H1 (cell line): ENCODE data around the gene MEA1. TPM values are rescaled to one million over a fixed set of nuclear protein-coding genes. Genes with fewer than 3 reads are reported as not detected.

Experiments
- CTCF ChIA-PET: fragments of 300-600 bp; sonication (Branson Sonifier 250); formaldehyde crosslinking; loops from one replicate; lab custom pipeline; 2021; ENCODE audit not compliant: partially characterized antibody; lab: Charles Lee
- POLR2A ChIA-PET: fragments of 300-600 bp; sonication (Branson Sonifier 250); formaldehyde crosslinking; loops from one replicate; lab custom pipeline; 2021; ENCODE audit warnings: inconsistent platforms; ENCODE audit not compliant: partially characterized antibody; lab: Charles Lee
- DNase-seq, 2 experiments: peaks; one replicate each; pipeline versions ENCODE4 v3.0.0 to v3.0.0-alpha.2; 2010 to 2022; ENCODE audit warnings: low spot score in 2 of 2, low read depth in 1 of 2, mixed read lengths in 1 of 2
- FAIRE-seq: peaks from 2 replicates; lab custom pipeline; 2011; peaks lifted over from hg19 to GRCh38; lab: Jason Lieb, UNC
- H2AFZ ChIP-seq: 2 replicates; pipeline ENCODE4 v1.8.1; 2012; ENCODE audit warnings: low read length, inconsistent platforms
- H2AK5ac ChIP-seq: 2 replicates; pipeline ENCODE4 v1.6.1; 2013; ENCODE audit warnings: low read depth, low read length
- H2BK120ac ChIP-seq: replicated peaks from 2 replicates; pipeline ENCODE3; 2013; ENCODE audit warnings: low read depth, low read length, inconsistent platforms
- H2BK12ac ChIP-seq: 2 replicates; pipeline ENCODE4 v1.6.1; 2013; ENCODE audit warnings: low read depth, low read length
- H2BK15ac ChIP-seq: 2 replicates; pipeline ENCODE4 v1.6.1; 2013; ENCODE audit warnings: low read length
- H2BK20ac ChIP-seq: 2 replicates; pipeline ENCODE4 v1.6.1; 2013; ENCODE audit warnings: low read length
- H2BK5ac ChIP-seq: 2 replicates; pipeline ENCODE4 v1.6.1; 2013; ENCODE audit warnings: low read depth, low read length
- H3K14ac ChIP-seq: 2 replicates; pipeline ENCODE4 v1.6.1; 2013; ENCODE audit warnings: inconsistent platforms; ENCODE audit not compliant: insufficient read length
- H3K18ac ChIP-seq: 2 replicates; pipeline ENCODE4 v1.6.1; 2013; ENCODE audit warnings: low read length; ENCODE audit errors: extremely low read depth
- H3K23ac ChIP-seq: 2 replicates; pipeline ENCODE4 v1.6.1; 2013; ENCODE audit warnings: inconsistent platforms; ENCODE audit not compliant: insufficient read length
- H3K23me2 ChIP-seq: 2 replicates; pipeline ENCODE4 v1.6.1; 2013; ENCODE audit warnings: low read depth, low read length
- H3K27ac ChIP-seq: 2 replicates; pipeline ENCODE4 v1.6.1; 2011; ENCODE audit warnings: low read depth, low read length, inconsistent platforms
- H3K27me3 ChIP-seq, 4 experiments: replicated peaks in 1 of 4; 1 replicate in 1 of 4; 2 replicates in 3 of 4; pipeline versions ENCODE4 v1.6.1 to v1.8.1; 2011 to 2013; ENCODE audit warnings: low read length in 3 of 4, mild to moderate bottlenecking in 3 of 4, inconsistent platforms in 2 of 4, mixed read lengths in 2 of 4, moderate library complexity in 1 of 4; ENCODE audit not compliant: control insufficient read depth in 3 of 4, insufficient read depth in 3 of 4; ENCODE audit errors: extremely low read depth in 1 of 4
- H3K36me3 ChIP-seq, 4 experiments: 2 replicates each; pipeline versions ENCODE4 v1.6.1 to v1.8.1; 2011 to 2013; ENCODE audit warnings: mild to moderate bottlenecking in 4 of 4, low read length in 3 of 4, moderate library complexity in 2 of 4, control low read depth in 1 of 4, inconsistent platforms in 1 of 4; ENCODE audit not compliant: insufficient read depth in 4 of 4, control insufficient read depth in 2 of 4
- H3K4ac ChIP-seq: replicated peaks from 2 replicates; pipeline ENCODE3; 2013; ENCODE audit warnings: low read length, low read depth, mixed read lengths, inconsistent platforms; ENCODE audit not compliant: insufficient read length
- H3K4me1 ChIP-seq, 4 experiments: replicated peaks in 1 of 4; 1 replicate in 1 of 4; 2 replicates in 3 of 4; pipeline versions ENCODE4 v1.6.1 to v1.8.1; 2011 to 2013; ENCODE audit warnings: low read length in 3 of 4, inconsistent platforms in 2 of 4, mixed read lengths in 1 of 4; ENCODE audit not compliant: insufficient read depth in 4 of 4, control insufficient read depth in 3 of 4
- H3K4me2 ChIP-seq, 2 experiments: 2 replicates each; pipeline versions ENCODE4 v1.6.1 to v1.8.1; 2011 to 2013; ENCODE audit warnings: low read depth in 2 of 2, low read length in 2 of 2, control low read depth in 1 of 2, inconsistent platforms in 1 of 2, mild to moderate bottlenecking in 1 of 2; ENCODE audit not compliant: insufficient read depth in 1 of 2
- H3K4me3 ChIP-seq, 4 experiments: fragments of 200-600, 300-600 bp in 1 of 4; sonication (generic), shearing (Covaris generic), sonication (Bioruptor Twin) in 1 of 4; 2 replicates each; pipeline versions ENCODE4 v1.5.1 to v1.8.1; 2011 to 2016; ENCODE audit warnings: low read length in 4 of 4, low read depth in 3 of 4, control low read depth in 2 of 4, inconsistent platforms in 2 of 4, mild to moderate bottlenecking in 2 of 4, mixed read lengths in 1 of 4, moderate library complexity in 1 of 4; ENCODE audit not compliant: insufficient read depth in 2 of 4; ENCODE audit errors: extremely low read depth in 1 of 4
- H3K56ac ChIP-seq: replicated peaks from 2 replicates; pipeline ENCODE3; 2013; ENCODE audit warnings: low read depth, mild to moderate bottlenecking, mixed read lengths, low read length, inconsistent platforms; ENCODE audit not compliant: insufficient read length
- H3K79me1 ChIP-seq: 2 replicates; pipeline ENCODE4 v1.6.1; 2013; ENCODE audit warnings: low read depth, low read length, control low read depth
- H3K79me2 ChIP-seq, 2 experiments: 2 replicates each; pipeline versions ENCODE4 v1.6.1 to v1.8.1; 2012 to 2013; ENCODE audit warnings: low read length in 2 of 2, mild to moderate bottlenecking in 2 of 2, inconsistent platforms in 1 of 2; ENCODE audit not compliant: insufficient read depth in 2 of 2, control insufficient read depth in 1 of 2
- H3K9ac ChIP-seq, 4 experiments: replicated peaks in 1 of 4; 1 replicate in 1 of 4; 2 replicates in 3 of 4; pipeline versions ENCODE4 v1.6.1 to v1.8.1; 2011 to 2013; ENCODE audit warnings: low read depth in 3 of 4, low read length in 3 of 4, control low read depth in 2 of 4, mild to moderate bottlenecking in 2 of 4, moderate library complexity in 2 of 4, inconsistent platforms in 1 of 4; ENCODE audit errors: extremely low read depth in 1 of 4
- H3K9me3 ChIP-seq, 2 experiments: 2 replicates each; pipeline versions ENCODE4 v1.6.1 to v1.8.1; 2012 to 2013; ENCODE audit warnings: mild to moderate bottlenecking in 2 of 2, moderate library complexity in 2 of 2, control low read depth in 1 of 2, inconsistent platforms in 1 of 2, low read depth in 1 of 2, low read length in 1 of 2, mixed read lengths in 1 of 2; ENCODE audit not compliant: insufficient read depth in 2 of 2
- H4K20me1 ChIP-seq, 2 experiments: replicated peaks in 1 of 2; 2 replicates each; pipeline versions ENCODE3 to v1.8.1; 2011 to 2013; ENCODE audit warnings: inconsistent platforms in 2 of 2, low read length in 2 of 2, mild to moderate bottlenecking in 1 of 2; ENCODE audit not compliant: insufficient read depth in 2 of 2, control insufficient read depth in 1 of 2
- H4K5ac ChIP-seq: 2 replicates; pipeline ENCODE4 v1.6.1; 2013; ENCODE audit warnings: low read length, low read depth, mixed read lengths, inconsistent platforms; ENCODE audit not compliant: insufficient read length
- H4K8ac ChIP-seq: 2 replicates; pipeline ENCODE4 v1.8.0; 2013; ENCODE audit warnings: mild to moderate bottlenecking, moderate library complexity, low read length, inconsistent platforms; ENCODE audit not compliant: insufficient read depth; ENCODE audit errors: extremely low read depth
- H4K91ac ChIP-seq: replicated peaks from 2 replicates; pipeline ENCODE3; 2013; ENCODE audit warnings: low read length, mixed read lengths, inconsistent platforms; ENCODE audit not compliant: insufficient read length
- POLR2A ChIP-seq, 2 experiments: IDR thresholded peaks; 1 replicate in 1 of 2; 2 replicates in 1 of 2; pipeline ENCODE4 v1.6.1; 2011; ENCODE audit warnings: low read depth in 2 of 2, low read length in 2 of 2, mild to moderate bottlenecking in 2 of 2; ENCODE audit errors: control extremely low read depth in 1 of 2
- SP1 ChIP-seq: IDR thresholded peaks from 2 replicates; pipeline ENCODE4 v1.6.1; 2011; ENCODE audit warnings: low read depth, low read length
- SRF ChIP-seq: IDR thresholded peaks from 2 replicates; pipeline ENCODE4 v1.6.1; 2011; ENCODE audit warnings: mild to moderate bottlenecking, low read depth, low read length, moderate library complexity
- WGBS, 2 experiments: shearing (Covaris generic) in 1 of 2; methylation state at CpG; one replicate each; pipeline versions ENCODE4 v1.1.6 to v1.1.7; 2013 to 2015; ENCODE audit warnings: low lambda C conversion rate in 2 of 2, mixed read lengths in 2 of 2, inconsistent platforms in 1 of 2, low coverage in 1 of 2, missing lambda C conversion rate in 1 of 2; ENCODE audit not compliant: insufficient replicate concordance in 2 of 2, insufficient coverage in 1 of 2, insufficient read length in 1 of 2; ENCODE audit errors: extremely low coverage in 1 of 2, missing lambda C conversion rate in 1 of 2; 5-methylcytosine and 5-hydroxymethylcytosine counted together
- polyA plus RNA-seq, 7 experiments: library from polyadenylated mRNA; depleted of rRNA in 3 of 7; stranded (reverse) in 5 of 7; unstranded in 2 of 7; fragments of >200 nt in 5 of 7; fragments of 200-250 nt in 2 of 7; gene quantifications; 1 replicate in 5 of 7; 2 replicates in 1 of 7; 4 replicates in 1 of 7; pipeline versions ENCODE4 v1.2.1 to v1.2.3, GENCODE V29; 2011 to 2013; ENCODE audit warnings: missing spikeins in 2 of 7, mixed read lengths in 2 of 7
- total RNA-seq: library from RNA; stranded (reverse); fragmentation: NEBNext Ultra II Directional; extraction: Animal tissue kit (Norgen Biotek cat#: 25700); gene quantifications from 2 replicates; pipeline ENCODE4 v1.2.1, GENCODE V29; 2021

The MEA1 gene
- total and polyA plus RNA-seq, 2 of the 8 experiments (the other 6 are each of a cell fraction or from before 2014, with no cell fraction given): 94.2 to 96.4 TPM

DNA sequence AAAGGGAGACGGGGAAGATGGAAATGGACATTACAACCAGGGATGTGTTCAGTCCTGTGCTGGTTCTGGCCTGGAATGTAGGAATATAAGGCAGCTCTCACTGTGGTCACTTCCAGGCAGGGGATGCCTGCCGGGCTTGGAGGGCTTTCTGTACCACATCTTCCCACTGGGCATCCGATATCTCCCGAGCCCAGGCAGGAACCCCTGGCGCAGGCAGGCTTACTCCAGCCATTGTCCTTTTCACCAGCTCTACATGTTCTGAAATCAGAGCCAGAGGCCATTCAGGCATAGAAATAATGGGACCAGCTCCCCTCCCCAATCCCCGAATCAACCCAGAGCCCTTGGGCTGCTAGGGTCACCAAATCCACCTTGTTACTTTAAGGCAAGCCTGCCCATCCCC lies 1.4 kb downstream of the MEA1 start:
- TF ChIP-seq SRF (no peak), POLR2A (IDR thresholded peaks at IDR 0.05; ENCODE audit: control extremely low read depth in 1 of 2, low read depth in 2 of 2, low read length in 2 of 2) (0 out of 3 replicates have a peak, but pooled peaks of 1 of the 2 experiments have one; percentile 29), SP1 (no peak)
- no peak for FAIRE-seq
- no peak overlapping the region for H2BK12ac ChIP-seq
- peaks cover 0 to 8% of the 10 kb centered on the region in 2 experiments for H4K20me1 ChIP-seq
- no peak overlapping the region for H3K18ac ChIP-seq
- 94% methylated on average over 6 of the region's 6 CpGs; no CpG with 5 or more reads in 1 of the 2 experiments for WGBS, 2 experiments
- no peak overlapping the region for H2AK5ac ChIP-seq
- no peak overlapping the region for H3K14ac ChIP-seq
- H2AFZ ChIP-seq: no peak overlapping the region
- H3K27me3 ChIP-seq: no peaks in the 10 kb centered on the region
- H3K4ac ChIP-seq: no peak overlapping the region
- no peak overlapping the region for H2BK5ac ChIP-seq
- H3K79me2 ChIP-seq: peaks cover 3 to 42% of the 10 kb centered on the region in 2 experiments; a peak in 2 of 4 replicates
- H3K23ac ChIP-seq: no peak overlapping the region
- ChIA-PET POLR2A (interaction anchor here (1.0 to 27.9 kb wide), 8 partner anchors 10 to 163 kb away, joined by 3 to 584 read pairs (median 12); partner anchors contain the start of genes CNPY3, CUL7 and PEX6), CTCF (interaction anchor here (0.6 to 2.1 kb wide), 13 partner anchors 8 to 1254 kb away, joined by 3 to 8 read pairs (median 3); partner anchors contain the start of gene RRP36)
- H2BK20ac ChIP-seq: no peak overlapping the region
- no peak overlapping the region; a peak in 2 of 7 replicates for H3K9ac ChIP-seq
- no peak overlapping the region for H4K91ac ChIP-seq
- H2BK120ac ChIP-seq: no peak overlapping the region
- peaks cover 0 to 9% (median 4%) of the 10 kb centered on the region in 4 experiments; a peak in 6 of 7 replicates for H3K4me1 ChIP-seq
- H3K56ac ChIP-seq: no peak overlapping the region
- H2BK15ac ChIP-seq: no peak overlapping the region
- no peaks in the 10 kb centered on the region for H3K9me3 ChIP-seq
- H3K27ac ChIP-seq: no peak overlapping the region
- peaks cover 8% of the 10 kb centered on the region for H3K79me1 ChIP-seq
- peaks cover 7% of the 10 kb centered on the region for H3K23me2 ChIP-seq
- no peak overlapping the region for H4K8ac ChIP-seq
- H3K4me2 ChIP-seq: peak overlapping the region; percentile 89 to 95; a peak in 3 of 4 replicates
- H3K4me3 ChIP-seq: peak overlapping the region in 2 of 4 experiments; percentile 85 to 87; a peak in 4 of 8 replicates
- DNase-seq: no peak
- peaks cover 18 to 46% (median 36%) of the 10 kb centered on the region in 4 experiments for H3K36me3 ChIP-seq
- H4K5ac ChIP-seq: no peak overlapping the region
